ENCODE measurements around the gene CAPN15. TPM values are rescaled to one million over a fixed set of nuclear protein-coding genes. Genes with fewer than 3 reads are reported as not detected.

CAPN15 gene
- total RNA-seq, 2 experiments from 2014 or later = 32.9 to 54.0 TPM

- Histone ChIP-seq H4K20me1 (ENCODE audit: insufficient read depth, low read length) (no peaks in the 10 kb centered on the region), H3K79me2 (ENCODE audit: insufficient read depth, low read depth, low read length) (no peaks in the 10 kb centered on the region), H3K4me1 (ENCODE audit: insufficient read depth, low read length, poor library complexity, severe bottlenecking) (no peaks in the 10 kb centered on the region), H2AFZ (ENCODE audit: low read length) (no peak overlapping the region), H3K27ac (ENCODE audit: low read depth, low read length, poor library complexity, severe bottlenecking) (no peak overlapping the region), H3K9me2 (ENCODE audit: insufficient read depth, low read length) (no peaks in the 10 kb centered on the region), H3K9me3 (ENCODE audit: low read length) (no peaks in the 10 kb centered on the region), H3K4me3 (ENCODE audit: low read depth, low read length, poor library complexity, severe bottlenecking) (no peak overlapping the region), H3K36me3 (ENCODE audit: insufficient read depth, low read length) (no peaks in the 10 kb centered on the region), H3K4me2 (ENCODE audit: low read length) (no peak overlapping the region)
- intact Hi-C loops (cut with micrococcal nuclease; ENCODE audit: unreplicated experiment) = no loop called here
- CTCF ChIA-PET (ENCODE audit: unreplicated experiment) = no interaction called here
- BruUV-seq (replicated peaks) = no TSS peak
- no peak for DNase-seq (ENCODE audit: low spot score)
- POLR2A ChIA-PET = interaction anchor here (0.5 kb wide), 1 partner anchor 1193 kb away, joined by 3 read pairs; no protein-coding TSS in a partner anchor
- TF ChIP-seq EZH2phosphoT487 (IDR thresholded peaks at IDR 0.05; ENCODE audit: borderline replicate concordance, low read depth, low read length) (no peak), CTCF (conservative IDR thresholded peaks at IDR 0.05; ENCODE audit: low read length) (no peak)
Observed at GRCh38 chr16:518858-519257, 8.7 kb upstream of the CAPN15 start.

GRCh38 chr16:519425-519824 lies 8.1 kb upstream of the CAPN15 start:
- H3K9me2 ChIP-seq (ENCODE audit: insufficient read depth, low read length) = no peaks in the 10 kb centered on the region
- H3K4me3 ChIP-seq (ENCODE audit: low read depth, low read length, poor library complexity, severe bottlenecking) = no peak overlapping the region
- no peak overlapping the region for H2AFZ ChIP-seq (ENCODE audit: low read length)
- BruUV-seq (replicated peaks) = no TSS peak
- DNase-seq (ENCODE audit: low spot score) = no peak
- H3K36me3 ChIP-seq (ENCODE audit: insufficient read depth, low read length) = no peaks in the 10 kb centered on the region
- no peak overlapping the region for H3K4me2 ChIP-seq (ENCODE audit: low read length)
- no peaks in the 10 kb centered on the region for H3K79me2 ChIP-seq (ENCODE audit: insufficient read depth, low read depth, low read length)
- TF ChIP-seq EZH2phosphoT487 (IDR thresholded peaks at IDR 0.05; ENCODE audit: borderline replicate concordance, low read depth, low read length) (no peak), CTCF (conservative IDR thresholded peaks at IDR 0.05; ENCODE audit: low read length) (no peak)
- no peaks in the 10 kb centered on the region for H3K4me1 ChIP-seq (ENCODE audit: insufficient read depth, low read length, poor library complexity, severe bottlenecking)
- intact Hi-C loops (cut with micrococcal nuclease; ENCODE audit: unreplicated experiment) = no loop called here
- H3K9me3 ChIP-seq (ENCODE audit: low read length) = no peaks in the 10 kb centered on the region
- no peak overlapping the region for H3K27ac ChIP-seq (ENCODE audit: low read depth, low read length, poor library complexity, severe bottlenecking)
- POLR2A ChIA-PET = interaction anchor here (0.5 kb wide), 1 partner anchor 1192 kb away, joined by 3 read pairs; no protein-coding TSS in a partner anchor
- CTCF ChIA-PET (ENCODE audit: unreplicated experiment) = no interaction called here
- H4K20me1 ChIP-seq (ENCODE audit: insufficient read depth, low read length) = no peaks in the 10 kb centered on the region

GRCh38 chr16:519841-520687 lies 7.4 kb upstream of the CAPN15 start:
- no peaks in the 10 kb centered on the region for H3K79me2 ChIP-seq (ENCODE audit: insufficient read depth, low read depth, low read length)
- no peaks in the 10 kb centered on the region for H3K9me2 ChIP-seq (ENCODE audit: insufficient read depth, low read length)
- H4K20me1 ChIP-seq (ENCODE audit: insufficient read depth, low read length) = no peaks in the 10 kb centered on the region
- intact Hi-C loops (cut with micrococcal nuclease; ENCODE audit: unreplicated experiment) = no loop called here
- TF ChIP-seq CTCF (conservative IDR thresholded peaks at IDR 0.05; ENCODE audit: low read length) = no peak
- TF ChIP-seq EZH2phosphoT487 (IDR thresholded peaks at IDR 0.05; ENCODE audit: borderline replicate concordance, low read depth, low read length) = no peak
- no peaks in the 10 kb centered on the region for H3K9me3 ChIP-seq (ENCODE audit: low read length)
- DNase-seq (ENCODE audit: low spot score) = no peak
- H2AFZ ChIP-seq (ENCODE audit: low read length) = no peak overlapping the region
- POLR2A ChIA-PET = no interaction called here
- CTCF ChIA-PET (ENCODE audit: unreplicated experiment) = no interaction called here
- peaks cover 3% of the 10 kb centered on the region; the same call in 1 of the 2 replicates for H3K36me3 ChIP-seq (ENCODE audit: insufficient read depth, low read length)
- peaks cover under 1% of the 10 kb centered on the region for H3K4me1 ChIP-seq (ENCODE audit: insufficient read depth, low read length, poor library complexity, severe bottlenecking)
- BruUV-seq (replicated peaks) = no TSS peak
- no peak overlapping the region for H3K4me3 ChIP-seq (ENCODE audit: low read depth, low read length, poor library complexity, severe bottlenecking)
- H3K27ac ChIP-seq (ENCODE audit: low read depth, low read length, poor library complexity, severe bottlenecking) = no peak overlapping the region
- H3K4me2 ChIP-seq (ENCODE audit: low read length) = no peak overlapping the region
